ENCODE results near the gene LMCD1. TPM values are rescaled to one million over a fixed set of nuclear protein-coding genes. Genes with fewer than 3 reads are reported as not detected.

The LMCD1 gene
- total and polyA plus RNA-seq, 2 experiments from 2014 or later, result 21.8 to 35.3 TPM

DNA sequence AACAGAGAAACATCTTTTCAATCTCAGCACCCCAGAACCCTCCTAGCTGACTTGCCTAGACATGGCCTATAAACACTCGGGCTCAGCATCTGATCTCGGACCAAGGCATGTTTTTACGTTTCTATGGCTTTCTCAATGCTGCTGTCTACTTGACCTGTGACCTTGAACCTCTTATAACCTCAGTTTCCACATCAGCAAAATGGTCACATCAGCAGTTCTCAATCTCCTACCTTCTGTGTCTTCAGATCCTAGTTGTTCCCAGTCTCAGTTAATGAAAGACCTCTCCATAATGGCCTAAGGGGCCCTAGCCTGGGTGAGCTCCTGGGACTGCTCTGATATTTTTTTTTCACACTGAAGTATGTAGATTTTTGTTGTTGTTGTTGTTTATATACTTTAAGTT is 103.4 kb downstream of the LMCD1 start:
- no peak overlapping the region for H3K4me3 ChIP-seq
- H3K27me3 ChIP-seq (ENCODE audit: insufficient read depth), result no peaks in the 10 kb centered on the region
- TF ChIP-seq ZNF462 (CRISPR knock-in tag; IDR thresholded peaks at IDR 0.05), result no peak
- TF ChIP-seq ZNF331 (CRISPR knock-in tag; IDR thresholded peaks at IDR 0.05; ENCODE audit: low read depth), result no peak
- TF ChIP-seq POLR2AphosphoS5 (IDR thresholded peaks at IDR 0.05; ENCODE audit: low read depth), result no peak
- TF ChIP-seq, protein P1, sequence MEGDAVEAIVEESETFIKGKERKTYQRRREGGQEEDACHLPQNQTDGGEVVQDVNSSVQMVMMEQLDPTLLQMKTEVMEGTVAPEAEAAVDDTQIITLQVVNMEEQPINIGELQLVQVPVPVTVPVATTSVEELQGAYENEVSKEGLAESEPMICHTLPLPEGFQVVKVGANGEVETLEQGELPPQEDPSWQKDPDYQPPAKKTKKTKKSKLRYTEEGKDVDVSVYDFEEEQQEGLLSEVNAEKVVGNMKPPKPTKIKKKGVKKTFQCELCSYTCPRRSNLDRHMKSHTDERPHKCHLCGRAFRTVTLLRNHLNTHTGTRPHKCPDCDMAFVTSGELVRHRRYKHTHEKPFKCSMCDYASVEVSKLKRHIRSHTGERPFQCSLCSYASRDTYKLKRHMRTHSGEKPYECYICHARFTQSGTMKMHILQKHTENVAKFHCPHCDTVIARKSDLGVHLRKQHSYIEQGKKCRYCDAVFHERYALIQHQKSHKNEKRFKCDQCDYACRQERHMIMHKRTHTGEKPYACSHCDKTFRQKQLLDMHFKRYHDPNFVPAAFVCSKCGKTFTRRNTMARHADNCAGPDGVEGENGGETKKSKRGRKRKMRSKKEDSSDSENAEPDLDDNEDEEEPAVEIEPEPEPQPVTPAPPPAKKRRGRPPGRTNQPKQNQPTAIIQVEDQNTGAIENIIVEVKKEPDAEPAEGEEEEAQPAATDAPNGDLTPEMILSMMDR (conservative IDR thresholded peaks at IDR 0.05; ENCODE audit: low read depth in 2 of 2), result no peak
- TF ChIP-seq NANOG (IDR thresholded peaks at IDR 0.05; ENCODE audit: borderline replicate concordance), result no peak
- no peak for TF ChIP-seq STAT1 (IDR thresholded peaks at IDR 0.05; ENCODE audit: unreplicated experiment)
- no peak for TF ChIP-seq EZH2 (IDR thresholded peaks at IDR 0.05; ENCODE audit: low read depth, unreplicated experiment)
- ATAC-seq, result no peak
- H3K4me1 Mint-ChIP-seq, result peaks cover 3% of the 10 kb centered on the region
- H3K4me2 ChIP-seq, result no peak overlapping the region
- peaks cover under 1% of the 10 kb centered on the region for H3K27me3 Mint-ChIP-seq (ENCODE audit: insufficient read depth, low read depth, poor library complexity)
- peaks cover 5% of the 10 kb centered on the region; the same call in 2 of the 3 replicates for H3K36me3 Mint-ChIP-seq (ENCODE audit: low read depth)
- no peaks in the 10 kb centered on the region for H4K20me1 ChIP-seq (replicated peaks; ENCODE audit: insufficient read depth)
- H3K79me2 ChIP-seq (replicated peaks; ENCODE audit: insufficient read depth), result no peaks in the 10 kb centered on the region
- H3K27ac ChIP-seq (ENCODE audit: low read depth), result no peak overlapping the region
- peaks cover 5% of the 10 kb centered on the region; the same call in 1 of the 2 replicates for H3K9me2 ChIP-seq (ENCODE audit: insufficient read depth)
- no peak overlapping the region for H3K4me3 Mint-ChIP-seq
- no peaks in the 10 kb centered on the region for H3K36me3 ChIP-seq (ENCODE audit: insufficient read depth)
- no peaks in the 10 kb centered on the region for H3F3A ChIP-seq (replicated peaks; ENCODE audit: low read depth)
- no peaks in the 10 kb centered on the region; the same call in 1 of the 2 replicates for H3K4me1 ChIP-seq (ENCODE audit: insufficient read depth)
- H2AFZ ChIP-seq, result no peak overlapping the region
- 0 out of 3 replicates have a peak, but pooled peaks cover 3% of the 10 kb centered on the region for H3K9me3 Mint-ChIP-seq
- no peak for DNase-seq (ENCODE audit: low spot score)
- no peak overlapping the region for H3K27ac Mint-ChIP-seq

Measured in GM23338 (cell line).